DMS 273 (cell line): Measurements from ENCODE around the gene LPAR4.
A peak's percentile ranks its signal among the peaks of the same experiment; 100 is the strongest.
"Not testable (repeated sequence)": the region's sequence is repeated elsewhere in the genome, so short reads cannot be mapped to it uniquely, and the experiment has no call there.

ENCODE experiments used
- DNase-seq: peaks from one replicate; lab custom pipeline; 2025; ENCODE audit not compliant: unreplicated experiment; lab: John Stamatoyannopoulos, UW

The LPAR4 gene

DNA sequence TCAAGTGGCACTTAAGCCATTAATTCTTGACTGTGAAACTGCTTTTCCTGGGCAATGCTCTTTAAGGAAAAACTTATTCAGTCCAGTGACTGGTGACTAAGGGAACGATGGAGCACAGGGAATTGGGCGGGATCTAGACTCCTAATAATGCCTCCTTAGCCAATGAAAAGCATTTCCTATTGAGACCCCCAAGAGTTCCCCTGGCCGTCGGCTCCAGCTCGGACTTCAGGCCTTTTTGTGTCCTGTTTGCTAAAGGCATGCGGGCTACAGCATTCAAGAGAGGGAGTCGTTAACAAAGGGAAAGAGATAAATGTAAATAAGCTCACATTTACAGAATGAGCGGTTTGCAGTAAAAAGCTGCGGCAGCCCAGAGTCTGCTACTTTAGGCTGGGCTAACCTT, at the start of gene LPAR4:
Gene LPAR4 (plus strand): TSS at position 232 of the 400 bp plus-strand sequence. CDS start 7,150 bp downstream, outside the sequence.
- no peak for DNase-seq

DNA sequence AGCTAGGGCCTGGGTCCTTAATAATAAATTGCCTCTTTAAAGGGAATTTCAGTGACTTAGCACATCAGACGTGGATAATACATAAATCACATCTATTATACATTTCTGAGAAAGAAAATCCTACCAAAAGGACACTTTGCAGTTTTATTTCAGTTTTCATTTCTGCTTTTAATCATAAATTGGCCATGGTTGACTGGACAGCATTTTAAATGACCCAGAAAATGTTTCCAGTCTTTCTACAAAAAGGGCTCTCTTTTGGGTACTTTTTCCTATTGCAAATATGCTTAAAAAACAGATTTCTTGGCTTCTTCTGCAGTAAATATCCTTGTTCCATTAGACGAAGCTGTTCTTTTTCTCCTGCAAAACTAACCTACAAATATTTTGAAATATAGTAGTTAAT, 41.4 kb upstream of the LPAR4 start:
- DNase-seq: no peak

DNA sequence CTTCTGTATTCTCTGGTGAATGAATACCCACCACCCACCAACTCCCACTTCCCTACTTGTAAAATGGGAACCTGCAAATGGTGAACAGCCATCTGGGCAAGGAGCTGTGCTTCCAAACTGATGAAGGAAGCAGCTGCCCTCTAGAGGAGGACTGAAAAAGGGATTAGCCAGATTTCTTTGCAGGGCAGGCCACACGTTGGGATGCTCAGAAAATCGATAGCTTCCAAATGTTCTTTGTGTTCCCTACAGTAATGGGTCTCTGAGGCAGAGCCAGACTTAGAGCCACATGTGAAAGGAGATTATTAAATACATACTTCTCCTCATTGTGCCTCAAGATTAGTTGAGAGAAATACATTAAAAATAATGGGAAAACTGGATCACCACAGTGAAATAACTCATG, 39.3 kb upstream of the LPAR4 start:
- peak; percentile 40 for DNase-seq

GRCh38 chrX:78708816-78709215, 38.7 kb upstream of the LPAR4 start:
- no peak for DNase-seq

DNA sequence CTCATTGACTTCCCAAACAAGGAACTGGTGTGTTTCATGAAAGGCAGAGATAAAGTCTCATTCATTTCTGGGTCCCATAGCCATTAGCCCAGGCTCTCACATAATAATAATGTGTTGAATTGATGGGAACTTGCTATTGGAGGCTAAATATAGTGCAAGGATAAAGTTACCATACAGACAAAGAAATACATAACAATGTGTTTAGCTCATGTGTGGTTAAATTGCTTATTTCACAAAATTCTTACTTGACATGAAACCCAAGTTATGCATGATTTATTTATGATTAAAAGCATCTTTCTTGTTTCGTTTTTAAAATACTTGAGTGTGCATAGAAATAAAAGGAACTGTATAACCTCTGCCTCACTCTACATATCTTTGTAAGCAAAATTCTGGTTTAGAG, 37.3 kb upstream of the LPAR4 start:
- DNase-seq: no peak

- DNase-seq: no peak
Observed at GRCh38 chrX:78712336-78712735, 35.2 kb upstream of the LPAR4 start.

DNA sequence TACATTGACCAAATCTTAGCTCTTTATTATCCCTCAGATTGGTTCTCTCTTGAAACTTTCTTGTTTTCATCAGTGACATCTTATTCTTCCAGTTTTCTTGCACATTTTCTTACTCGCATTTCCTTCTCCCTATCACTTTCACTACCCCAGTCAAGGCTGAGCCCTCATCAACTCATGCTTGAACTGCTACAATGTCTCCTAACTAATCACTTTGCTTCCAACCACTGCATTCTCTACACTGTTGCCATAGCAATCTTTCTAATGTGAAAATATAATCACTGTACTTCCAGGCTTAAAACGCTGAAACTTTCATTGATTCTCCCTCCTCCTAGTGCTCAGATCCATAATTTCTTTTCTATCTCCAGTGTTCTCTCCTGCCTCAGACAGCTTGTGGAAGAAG, 22.2 kb upstream of the LPAR4 start:
- DNase-seq: no peak

DNA sequence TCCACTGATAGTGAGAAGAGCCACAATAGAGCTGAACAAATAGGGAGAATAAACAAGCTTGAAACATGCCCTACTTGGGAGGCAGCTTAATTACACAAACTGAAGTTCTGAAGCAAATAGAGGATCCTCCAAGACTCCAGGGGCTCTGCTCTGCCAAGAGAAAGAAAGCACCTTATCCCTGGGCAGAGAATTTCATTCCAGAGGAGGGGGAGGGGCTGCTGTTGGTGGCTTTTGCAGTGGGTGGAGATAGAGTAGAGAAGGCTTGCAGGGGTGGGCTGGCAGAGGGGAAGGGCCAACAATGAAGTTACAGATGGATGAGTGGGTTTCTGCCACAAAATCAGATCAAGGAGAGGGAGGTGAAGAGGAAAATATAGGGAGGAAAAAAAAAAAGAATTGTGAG, 1.0 kb upstream of the LPAR4 start:
- no peak for DNase-seq

DNA sequence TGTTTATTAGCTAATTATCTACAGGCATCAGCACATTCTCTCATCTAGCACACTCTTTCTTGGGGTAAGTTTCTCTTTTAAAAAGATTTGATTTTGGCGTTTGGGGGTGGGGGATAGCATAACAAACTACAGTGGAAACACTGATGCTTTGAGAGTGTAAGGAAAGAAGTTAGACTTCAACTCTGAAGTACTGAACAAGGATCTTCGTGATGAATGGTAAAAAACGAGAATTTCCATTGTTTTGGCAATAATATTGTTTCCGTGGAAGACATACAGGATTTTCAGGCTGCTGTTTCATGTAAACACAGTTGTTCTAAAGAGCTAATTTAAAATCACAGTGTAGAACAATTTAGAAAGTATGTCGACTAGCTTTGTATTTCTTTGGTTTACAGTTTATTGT, 451 bp downstream of the LPAR4 start:
- no peak for DNase-seq

- no peak for DNase-seq
Observed at GRCh38 chrX:78748846-78749245, 1.3 kb downstream of the LPAR4 start.

GRCh38 chrX:78753571-78753970, 6.1 kb downstream of the LPAR4 start:
- no peak for DNase-seq

DNA sequence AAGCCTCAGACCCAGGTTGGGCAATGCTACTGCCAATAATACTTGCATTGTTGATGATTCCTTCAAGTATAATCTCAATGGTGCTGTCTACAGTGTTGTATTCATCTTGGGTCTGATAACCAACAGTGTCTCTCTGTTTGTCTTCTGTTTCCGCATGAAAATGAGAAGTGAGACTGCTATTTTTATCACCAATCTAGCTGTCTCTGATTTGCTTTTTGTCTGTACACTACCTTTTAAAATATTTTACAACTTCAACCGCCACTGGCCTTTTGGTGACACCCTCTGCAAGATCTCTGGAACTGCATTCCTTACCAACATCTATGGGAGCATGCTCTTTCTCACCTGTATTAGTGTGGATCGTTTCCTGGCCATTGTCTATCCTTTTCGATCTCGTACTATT, 7.4 kb downstream of the LPAR4 start:
- DNase-seq: no peak

GRCh38 chrX:78759081-78759480, 11.6 kb downstream of the LPAR4 start:
- DNase-seq: no peak

DNA sequence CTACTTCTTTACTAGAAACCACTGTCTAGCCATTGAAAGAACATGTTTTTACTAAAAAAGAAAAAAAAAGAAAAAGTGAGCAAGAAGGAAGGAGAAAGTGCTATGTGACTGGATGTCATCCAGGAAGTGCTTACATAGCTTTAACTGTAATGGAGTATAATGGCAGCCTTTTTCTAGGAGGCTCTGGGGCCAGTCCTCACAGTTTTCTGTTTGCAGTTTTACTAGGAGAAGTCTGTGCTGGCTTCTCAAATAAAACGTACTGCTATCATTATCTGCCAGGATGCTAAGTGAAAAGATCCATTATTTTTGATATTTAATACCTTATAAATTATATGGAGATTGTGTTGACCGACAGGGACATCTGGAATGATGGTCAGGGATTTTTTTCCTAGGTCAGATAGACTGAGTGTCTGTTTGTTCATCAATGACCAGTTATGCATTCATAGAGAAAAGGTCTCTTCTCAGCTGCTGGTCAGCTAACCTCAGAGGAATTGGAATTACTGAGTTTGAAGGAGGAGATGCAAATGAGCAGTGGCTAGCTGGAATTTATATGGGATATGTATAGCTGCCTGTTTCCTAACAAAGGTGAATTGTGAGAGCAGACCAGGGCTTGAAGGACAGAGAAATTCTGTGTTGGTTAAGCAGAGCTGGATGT, 21.7 kb downstream of the LPAR4 start:
- no peak for DNase-seq

- DNase-seq: no peak
Observed at GRCh38 chrX:78769946-78770345, 22.4 kb downstream of the LPAR4 start.

- no peak for DNase-seq
Observed at GRCh38 chrX:78796916-78797315, 49.4 kb downstream of the LPAR4 start.

DNA sequence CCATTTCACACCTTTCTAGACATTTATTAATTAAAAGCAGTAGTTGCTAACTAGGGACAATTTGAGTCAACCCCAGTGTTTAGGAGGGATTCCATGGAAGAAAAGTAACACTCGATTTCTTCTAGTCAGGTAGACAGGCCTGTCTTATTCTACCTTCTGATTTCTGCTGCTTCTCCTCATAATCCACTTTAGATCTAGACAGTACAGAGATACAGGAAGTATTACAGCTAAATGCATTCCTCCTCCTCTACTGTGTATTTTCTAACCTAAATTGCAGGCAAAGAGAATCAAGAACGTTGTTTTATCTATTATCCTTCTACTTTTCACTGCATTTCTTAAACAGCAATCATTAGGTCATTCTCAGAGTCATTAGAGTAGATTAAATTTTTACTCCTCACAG, 52.6 kb downstream of the LPAR4 start:
- no peak for DNase-seq

DNA sequence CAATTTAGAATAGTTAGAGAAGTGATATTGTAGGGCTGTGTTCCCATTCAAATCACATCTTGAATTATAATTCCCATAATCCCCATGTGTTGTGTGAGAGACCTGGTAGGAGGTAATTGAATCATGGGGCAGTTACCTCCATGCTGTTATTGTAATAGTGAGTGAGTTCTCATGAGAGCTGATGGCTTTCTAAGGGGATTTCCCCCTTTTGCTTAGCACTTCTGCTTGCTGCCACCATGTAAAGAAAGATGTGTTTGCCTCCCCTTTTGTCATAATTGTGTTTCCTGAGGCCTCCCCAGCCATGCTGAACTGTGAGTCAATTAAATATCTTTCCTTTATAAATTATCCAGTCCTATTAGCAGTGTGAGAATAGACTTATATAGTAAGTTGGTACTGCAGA, 53.2 kb downstream of the LPAR4 start:
- no peak for DNase-seq

DNA sequence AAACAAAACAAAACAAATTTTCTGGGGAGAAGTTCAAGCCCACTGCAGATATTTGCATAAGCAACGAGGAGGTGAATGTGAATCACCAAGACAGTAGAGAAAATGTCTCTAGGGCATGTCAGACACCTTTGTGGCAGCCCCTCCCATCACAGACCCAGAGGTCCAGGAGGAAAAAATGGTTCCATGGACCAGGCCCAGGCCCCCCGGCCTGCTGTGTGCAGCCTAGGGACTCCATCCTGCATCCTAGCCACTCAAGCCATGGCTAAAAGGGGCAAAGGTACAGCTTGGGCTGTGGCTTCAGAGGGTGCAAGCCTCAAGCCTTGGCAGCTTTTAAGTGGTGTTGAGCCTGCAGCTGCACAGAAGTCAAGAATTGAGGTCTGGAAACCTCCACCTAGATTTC, 54.0 kb downstream of the LPAR4 start:
- no peak for DNase-seq

DNA sequence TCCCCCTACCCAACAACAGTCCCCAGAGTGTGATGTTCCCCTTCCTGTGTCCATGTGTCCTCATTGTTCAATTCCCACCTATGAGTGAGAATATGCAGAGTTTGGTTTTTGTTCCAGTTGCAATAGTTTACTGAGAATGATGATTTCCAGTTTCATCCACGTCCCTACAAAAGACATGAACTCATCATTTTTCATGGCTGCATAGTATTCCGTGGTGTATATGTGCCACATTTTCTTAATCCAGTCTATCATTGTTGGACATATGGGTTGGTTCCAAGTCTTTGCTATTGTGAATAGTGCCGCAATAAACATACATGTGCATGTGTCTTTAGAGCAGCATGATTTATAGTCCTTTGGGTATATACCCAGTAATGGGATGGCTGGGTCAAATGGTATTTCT, 55.0 kb downstream of the LPAR4 start:
- not testable (repeated sequence) for DNase-seq
